ENCODE results near the gene GALNT13. TPM values are rescaled to one million over a fixed set of nuclear protein-coding genes. Genes with fewer than 3 reads are reported as not detected.

GALNT13 gene
- polyA plus RNA-seq, 3 donors = 1.4 to 2.0 (median 1.5) TPM

DNA sequence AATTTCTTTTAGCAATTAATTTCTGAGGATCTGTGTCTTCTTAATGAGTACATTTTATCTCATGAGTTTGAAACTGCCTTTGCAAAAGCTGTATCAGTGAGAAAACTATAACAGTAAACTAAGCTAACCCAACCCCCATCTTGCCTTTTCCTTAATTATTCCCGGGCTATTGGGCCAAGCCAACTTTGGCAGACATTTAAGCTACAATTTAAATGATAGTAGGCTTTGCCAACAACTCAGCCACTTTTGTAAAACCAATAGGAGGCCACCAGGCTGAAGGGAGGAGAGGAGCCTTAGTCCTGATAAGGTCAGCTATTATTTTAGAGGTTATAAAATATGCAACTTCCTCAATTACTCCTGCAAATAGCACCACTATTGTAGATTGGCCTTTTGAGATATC is 608.8 kb downstream of the GALNT13 start:
- no peak for DNase-seq

DNA sequence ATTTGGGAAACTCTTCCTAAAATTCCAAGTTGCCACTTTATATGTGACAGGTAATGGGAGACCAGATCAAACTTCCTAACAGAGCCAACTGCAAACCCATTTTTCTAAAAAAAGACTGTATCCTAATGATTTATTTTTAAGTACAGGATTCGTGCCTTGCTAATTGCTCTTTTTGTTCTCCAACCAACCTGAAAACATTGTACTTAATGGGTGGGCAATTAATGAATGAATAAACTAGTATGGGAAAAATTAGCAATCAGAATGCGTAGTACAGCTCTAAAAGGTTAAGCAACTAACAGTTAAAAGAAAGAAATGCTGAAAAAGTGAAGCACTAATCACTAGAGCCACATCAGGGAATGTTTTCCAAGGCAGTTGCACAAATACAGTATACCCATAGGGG is 609.6 kb downstream of the GALNT13 start:
- DNase-seq = no peak

DNA sequence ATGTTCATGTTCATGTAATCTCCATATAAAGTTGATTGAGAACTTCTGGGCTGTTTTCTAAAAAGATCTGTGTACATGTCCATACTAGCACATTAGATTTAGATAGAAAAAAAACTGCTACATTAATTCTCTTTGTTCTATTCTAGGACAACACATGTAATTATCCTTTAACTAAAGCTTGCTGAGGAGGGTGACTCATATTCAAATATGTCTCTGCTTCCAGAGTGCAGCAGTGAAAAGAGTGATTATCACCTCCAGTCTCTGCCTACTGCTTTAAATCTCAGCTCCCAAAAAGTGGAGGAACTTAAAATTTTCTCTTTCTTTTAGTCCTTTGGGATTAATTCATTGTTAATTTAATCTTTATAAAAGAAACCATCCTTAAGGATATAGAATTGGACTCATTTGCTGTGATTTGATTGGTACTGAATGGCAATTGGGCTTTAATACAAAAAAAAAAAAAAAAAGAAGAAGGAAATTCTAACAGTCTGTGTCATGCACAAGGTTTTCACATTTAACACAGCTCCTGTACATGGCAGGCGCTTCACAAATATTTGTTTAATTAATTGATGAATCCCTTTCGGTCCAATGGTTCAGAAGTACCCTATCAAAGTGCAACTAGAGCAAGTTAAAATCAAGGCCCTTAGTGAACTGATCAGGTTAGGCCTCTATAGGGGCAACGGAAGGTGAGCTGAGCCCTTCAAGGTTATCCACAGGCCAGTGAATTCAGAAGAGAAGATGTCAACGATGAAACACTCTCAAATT is 612.8 kb downstream of the GALNT13 start:
- DNase-seq = no peak

GRCh38 chr2:154488801-154489200 is 617.1 kb downstream of the GALNT13 start:
- DNase-seq = peak; percentile 23

DNA sequence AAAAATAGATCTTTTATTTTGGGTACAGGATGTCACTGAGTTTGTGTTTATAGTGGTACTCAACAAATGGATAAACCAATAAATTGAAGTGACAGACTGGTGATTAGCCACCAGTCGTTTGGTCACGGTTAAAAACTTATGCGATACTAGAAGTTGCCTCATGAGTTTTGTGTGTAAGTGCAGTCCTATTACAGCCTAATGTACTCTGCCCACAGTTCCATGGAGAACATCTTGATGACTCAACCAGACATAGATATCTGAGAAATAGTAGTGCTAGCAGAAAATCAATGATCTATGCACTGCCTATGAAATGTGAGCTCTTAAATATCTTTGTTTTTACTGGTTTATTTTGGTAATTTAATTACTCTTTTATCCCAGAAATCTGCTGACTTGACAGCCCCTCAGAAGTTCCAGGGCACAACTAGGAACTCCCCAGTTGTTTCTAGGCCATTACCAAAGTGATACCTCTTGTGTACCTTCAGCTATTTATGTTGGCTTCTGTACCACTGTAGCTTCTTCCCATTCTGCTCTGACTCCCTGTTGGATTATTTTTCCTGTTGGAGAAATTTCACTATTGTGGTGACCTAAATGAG is 617.6 kb downstream of the GALNT13 start:
- DNase-seq = no peak

DNA sequence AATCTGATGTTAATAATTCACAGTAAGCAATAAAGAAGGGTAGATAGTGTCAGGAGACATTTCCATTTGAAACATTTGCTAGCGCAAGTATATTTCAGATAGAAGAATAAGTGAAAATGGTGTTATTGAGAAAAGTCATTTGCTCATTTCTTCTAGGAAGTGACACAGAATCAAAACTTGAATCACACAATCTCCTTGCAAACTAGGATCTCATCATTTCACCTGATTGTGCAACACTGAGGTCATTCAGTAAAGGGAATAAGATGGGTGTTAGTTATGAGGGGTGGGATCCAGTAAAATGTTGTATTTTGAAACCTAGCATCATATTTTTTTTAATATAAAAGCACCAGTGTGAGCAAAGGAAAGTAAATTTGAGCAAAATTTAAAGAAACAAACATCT is 618.8 kb downstream of the GALNT13 start:
- no peak for DNase-seq

GRCh38 chr2:154495455-154495868 is 623.7 kb downstream of the GALNT13 start:
- DNase-seq = peak; percentile 42

GRCh38 chr2:154497019-154497418 is 625.3 kb downstream of the GALNT13 start:
- no peak for DNase-seq

Measured in renal pelvis (tissue), 4 donors.